Gastroesophageal sphincter (tissue), 3 donors: ENCODE data around the gene MRPL32.

ENCODE experiments used
- CTCF ChIP-seq, 4 experiments: fragments of 200-600 bp in 2 of 4; fragments of 450-650 bp in 2 of 4; sonication (generic) in 1 of 4; IDR thresholded peaks; one replicate each; pipeline ENCODE4 v1.5.1; 2017 to 2019; ENCODE audit warnings: antibody characterized with exemption in 4 of 4, mild to moderate bottlenecking in 2 of 4, moderate library complexity in 2 of 4
- POLR2A ChIP-seq, 2 donors: fragments of 450-650 bp; IDR thresholded peaks; one replicate each; pipeline ENCODE4 v1.6.1; 2017; ENCODE audit warnings: antibody characterized with exemption in 2 of 2, mild to moderate bottlenecking in 2 of 2, moderate library complexity in 1 of 2

DNA sequence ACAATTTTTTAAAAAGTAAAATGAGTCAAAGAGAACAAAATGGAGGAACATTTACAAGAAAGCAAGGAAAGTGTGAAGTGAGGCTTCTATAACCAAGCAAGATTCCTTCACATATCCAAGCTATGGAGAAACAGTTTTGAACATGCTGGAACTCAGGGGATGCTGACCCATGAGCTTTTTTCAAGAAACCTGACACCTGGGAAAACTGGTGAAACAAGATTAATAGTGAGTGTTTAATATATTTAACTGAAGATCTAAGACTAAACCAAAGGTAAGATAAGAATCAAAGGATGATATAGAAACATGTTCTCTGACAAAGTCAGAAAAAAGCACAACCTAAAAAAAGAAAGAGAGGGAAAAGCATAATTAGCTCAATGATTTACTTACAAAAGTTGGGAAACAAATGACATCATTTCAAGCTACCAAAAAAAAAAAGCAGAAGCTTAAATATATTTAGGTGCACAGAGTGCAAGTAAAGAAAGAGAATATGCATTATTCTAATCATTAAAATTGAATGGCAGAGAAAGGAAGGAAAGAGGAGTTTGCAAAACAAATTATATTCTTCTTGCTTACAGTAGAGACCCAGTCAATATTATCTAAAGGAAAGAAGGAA lies 45.2 kb upstream of the MRPL32 start:
- no peak for TF ChIP-seq POLR2A (IDR thresholded peaks at IDR 0.05)
- no peak for TF ChIP-seq CTCF (IDR thresholded peaks at IDR 0.05)
